Measurements from ENCODE around the gene MGAM2.

MGAM2 gene

GRCh38 chr7:142243823-142244222, 132.3 kb downstream of the MGAM2 start:
- in situ Hi-C loops (cut with MboI; ENCODE audit: low pct_unique_long_range_greater_than_20kb, low sequenced_read_pairs, unreplicated experiment) = no loop called here
- no peak for TF ChIP-seq CTCF (IDR thresholded peaks at IDR 0.05; ENCODE audit: extremely low read depth, insufficient read depth, missing control alignments)
- no peak for DNase-seq (ENCODE audit: low spot score)

GRCh38 chr7:142248166-142249160, 136.9 kb downstream of the MGAM2 start:
- TF ChIP-seq CTCF (IDR thresholded peaks at IDR 0.05; ENCODE audit: extremely low read depth, insufficient read depth, missing control alignments) = no peak
- no peak for DNase-seq (ENCODE audit: low spot score)
- in situ Hi-C loops (cut with MboI; ENCODE audit: low pct_unique_long_range_greater_than_20kb, low sequenced_read_pairs, unreplicated experiment) = no loop called here

- in situ Hi-C loops (cut with MboI; ENCODE audit: low pct_unique_long_range_greater_than_20kb, low sequenced_read_pairs, unreplicated experiment) = no loop called here
- DNase-seq (ENCODE audit: low spot score) = no peak
- no peak for TF ChIP-seq CTCF (IDR thresholded peaks at IDR 0.05; ENCODE audit: extremely low read depth, insufficient read depth, missing control alignments)
Measured at GRCh38 chr7:142249918-142250317, 138.4 kb downstream of the MGAM2 start.

GRCh38 chr7:142250705-142251104, 139.2 kb downstream of the MGAM2 start:
- in situ Hi-C loops (cut with MboI; ENCODE audit: low pct_unique_long_range_greater_than_20kb, low sequenced_read_pairs, unreplicated experiment) = no loop called here
- TF ChIP-seq CTCF (IDR thresholded peaks at IDR 0.05; ENCODE audit: extremely low read depth, insufficient read depth, missing control alignments) = no peak
- DNase-seq (ENCODE audit: low spot score) = no peak

- no peak for TF ChIP-seq CTCF (IDR thresholded peaks at IDR 0.05; ENCODE audit: extremely low read depth, insufficient read depth, missing control alignments)
- in situ Hi-C loops (cut with MboI; ENCODE audit: low pct_unique_long_range_greater_than_20kb, low sequenced_read_pairs, unreplicated experiment) = no loop called here
- no peak for DNase-seq (ENCODE audit: low spot score)
Measured at GRCh38 chr7:142257958-142258357, 146.4 kb downstream of the MGAM2 start, which contains the start of gene PRSS58. Gene PRSS58 (minus strand): TSS chr7:142258058. CDS start chr7:142257707, 351 bp downstream.

- DNase-seq (ENCODE audit: low spot score) = no peak
- in situ Hi-C loops (cut with MboI; ENCODE audit: low pct_unique_long_range_greater_than_20kb, low sequenced_read_pairs, unreplicated experiment) = no loop called here
- TF ChIP-seq CTCF (IDR thresholded peaks at IDR 0.05; ENCODE audit: extremely low read depth, insufficient read depth, missing control alignments) = no peak
Measured at GRCh38 chr7:142263598-142264380, 152.3 kb downstream of the MGAM2 start.
